ENCODE data around the gene PPL. TPM values are rescaled to one million over a fixed set of nuclear protein-coding genes. Genes with fewer than 3 reads are reported as not detected.

The PPL gene
- total RNA-seq, 1 experiment from 2014 or later, result 28.5 TPM

DNA sequence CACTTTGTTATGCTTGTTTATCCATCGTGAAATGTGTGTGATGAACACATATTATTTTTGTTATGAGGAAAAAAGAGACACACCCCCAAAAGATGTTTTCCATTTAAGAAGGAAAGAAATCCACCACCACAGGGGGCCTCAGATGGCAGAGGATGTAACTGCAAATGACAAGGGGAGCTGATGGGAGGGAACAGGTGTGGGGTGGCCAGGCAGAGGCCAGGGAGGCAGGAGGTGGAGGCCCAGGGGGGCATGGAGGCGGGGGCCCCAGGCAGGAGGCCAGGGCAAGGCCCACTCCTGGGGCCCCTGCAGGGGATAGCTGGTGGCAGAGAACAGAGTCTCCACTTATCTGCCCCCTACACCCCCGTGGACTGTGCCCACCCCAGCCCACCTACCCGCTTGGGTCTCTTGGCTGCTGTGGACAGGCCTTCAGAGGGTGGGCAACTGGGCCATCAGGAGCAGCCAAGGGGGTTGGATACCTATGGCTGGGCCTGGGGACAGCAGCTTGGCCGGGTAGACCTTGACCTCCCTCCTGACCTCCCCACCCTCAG, 28.0 kb downstream of the PPL start (continued):
- TF ChIP-seq, protein P1, sequence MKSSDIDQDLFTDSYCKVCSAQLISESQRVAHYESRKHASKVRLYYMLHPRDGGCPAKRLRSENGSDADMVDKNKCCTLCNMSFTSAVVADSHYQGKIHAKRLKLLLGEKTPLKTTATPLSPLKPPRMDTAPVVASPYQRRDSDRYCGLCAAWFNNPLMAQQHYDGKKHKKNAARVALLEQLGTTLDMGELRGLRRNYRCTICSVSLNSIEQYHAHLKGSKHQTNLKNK (CRISPR knock-in tag; IDR thresholded peaks at IDR 0.05), result no peak
- TF ChIP-seq, protein P2, sequence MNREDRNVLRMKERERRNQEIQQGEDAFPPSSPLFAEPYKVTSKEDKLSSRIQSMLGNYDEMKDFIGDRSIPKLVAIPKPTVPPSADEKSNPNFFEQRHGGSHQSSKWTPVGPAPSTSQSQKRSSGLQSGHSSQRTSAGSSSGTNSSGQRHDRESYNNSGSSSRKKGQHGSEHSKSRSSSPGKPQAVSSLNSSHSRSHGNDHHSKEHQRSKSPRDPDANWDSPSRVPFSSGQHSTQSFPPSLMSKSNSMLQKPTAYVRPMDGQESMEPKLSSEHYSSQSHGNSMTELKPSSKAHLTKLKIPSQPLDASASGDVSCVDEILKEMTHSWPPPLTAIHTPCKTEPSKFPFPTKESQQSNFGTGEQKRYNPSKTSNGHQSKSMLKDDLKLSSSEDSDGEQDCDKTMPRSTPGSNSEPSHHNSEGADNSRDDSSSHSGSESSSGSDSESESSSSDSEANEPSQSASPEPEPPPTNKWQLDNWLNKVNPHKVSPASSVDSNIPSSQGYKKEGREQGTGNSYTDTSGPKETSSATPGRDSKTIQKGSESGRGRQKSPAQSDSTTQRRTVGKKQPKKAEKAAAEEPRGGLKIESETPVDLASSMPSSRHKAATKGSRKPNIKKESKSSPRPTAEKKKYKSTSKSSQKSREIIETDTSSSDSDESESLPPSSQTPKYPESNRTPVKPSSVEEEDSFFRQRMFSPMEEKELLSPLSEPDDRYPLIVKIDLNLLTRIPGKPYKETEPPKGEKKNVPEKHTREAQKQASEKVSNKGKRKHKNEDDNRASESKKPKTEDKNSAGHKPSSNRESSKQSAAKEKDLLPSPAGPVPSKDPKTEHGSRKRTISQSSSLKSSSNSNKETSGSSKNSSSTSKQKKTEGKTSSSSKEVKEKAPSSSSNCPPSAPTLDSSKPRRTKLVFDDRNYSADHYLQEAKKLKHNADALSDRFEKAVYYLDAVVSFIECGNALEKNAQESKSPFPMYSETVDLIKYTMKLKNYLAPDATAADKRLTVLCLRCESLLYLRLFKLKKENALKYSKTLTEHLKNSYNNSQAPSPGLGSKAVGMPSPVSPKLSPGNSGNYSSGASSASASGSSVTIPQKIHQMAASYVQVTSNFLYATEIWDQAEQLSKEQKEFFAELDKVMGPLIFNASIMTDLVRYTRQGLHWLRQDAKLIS (CRISPR knock-in tag; IDR thresholded peaks at IDR 0.05; ENCODE audit: borderline replicate concordance), result no peak
- TF ChIP-seq, protein P3, sequence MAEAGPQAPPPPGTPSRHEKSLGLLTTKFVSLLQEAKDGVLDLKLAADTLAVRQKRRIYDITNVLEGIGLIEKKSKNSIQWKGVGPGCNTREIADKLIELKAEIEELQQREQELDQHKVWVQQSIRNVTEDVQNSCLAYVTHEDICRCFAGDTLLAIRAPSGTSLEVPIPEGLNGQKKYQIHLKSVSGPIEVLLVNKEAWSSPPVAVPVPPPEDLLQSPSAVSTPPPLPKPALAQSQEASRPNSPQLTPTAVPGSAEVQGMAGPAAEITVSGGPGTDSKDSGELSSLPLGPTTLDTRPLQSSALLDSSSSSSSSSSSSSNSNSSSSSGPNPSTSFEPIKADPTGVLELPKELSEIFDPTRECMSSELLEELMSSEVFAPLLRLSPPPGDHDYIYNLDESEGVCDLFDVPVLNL (CRISPR knock-in tag; IDR thresholded peaks at IDR 0.05; ENCODE audit: borderline replicate concordance, low read depth), result no peak
- TF ChIP-seq ZNF671 (CRISPR knock-in tag; IDR thresholded peaks at IDR 0.05), result no peak
- TF ChIP-seq TCF7 (CRISPR knock-in tag; IDR thresholded peaks at IDR 0.05; ENCODE audit: low read depth), result no peak
- no peak for TF ChIP-seq NFATC4 (CRISPR knock-in tag; IDR thresholded peaks at IDR 0.05)

DNA sequence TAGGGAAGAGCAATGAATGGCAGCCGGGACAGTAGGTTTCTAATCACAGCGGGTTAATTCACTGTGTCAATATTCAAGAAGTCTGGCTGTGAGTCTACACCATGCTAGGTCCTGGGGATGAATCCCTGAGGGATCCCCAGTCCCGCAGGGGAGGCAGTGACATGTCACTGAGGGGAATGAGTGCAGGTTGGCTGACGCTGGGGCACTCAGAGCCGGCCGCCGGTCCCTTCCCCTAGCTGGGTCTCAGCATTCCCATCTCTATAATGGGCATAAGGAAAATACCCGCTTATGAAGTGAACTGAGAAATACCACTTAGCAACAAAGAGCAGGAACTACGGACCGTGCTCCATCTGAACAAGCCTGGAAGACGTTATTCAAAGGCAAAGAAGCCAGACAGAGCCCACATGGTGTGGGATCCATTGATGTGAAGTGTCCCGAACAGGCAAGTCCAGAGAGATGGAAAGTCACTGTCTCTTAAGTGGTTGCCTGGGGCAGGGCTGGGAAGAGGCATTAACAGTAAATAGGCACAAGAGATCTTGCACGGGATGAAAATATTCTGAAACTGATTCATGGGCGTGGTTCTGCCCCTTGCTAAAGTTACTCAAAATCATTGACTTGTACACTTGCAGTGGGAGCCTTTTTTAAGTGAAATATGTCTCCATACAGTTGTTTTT, 31.9 kb downstream of the PPL start:
- no peak for TF ChIP-seq NFE2L1 (CRISPR knock-in tag; IDR thresholded peaks at IDR 0.05)
- POLR2A ChIA-PET, result no interaction called here
- Mint-ChIP-seq H3K4me3 (no peak overlapping the region), H3K27me3 (ENCODE audit: low read depth) (no peaks in the 10 kb centered on the region), H3K9me3 (no peaks in the 10 kb centered on the region), H3K27ac (no peak overlapping the region), H3K4me1 (no peaks in the 10 kb centered on the region), H3K36me3 (no peaks in the 10 kb centered on the region)
- DNase-seq (ENCODE audit: low spot score) (no peak), ATAC-seq (no peak)
- CTCF ChIA-PET, result no interaction called here

DNA sequence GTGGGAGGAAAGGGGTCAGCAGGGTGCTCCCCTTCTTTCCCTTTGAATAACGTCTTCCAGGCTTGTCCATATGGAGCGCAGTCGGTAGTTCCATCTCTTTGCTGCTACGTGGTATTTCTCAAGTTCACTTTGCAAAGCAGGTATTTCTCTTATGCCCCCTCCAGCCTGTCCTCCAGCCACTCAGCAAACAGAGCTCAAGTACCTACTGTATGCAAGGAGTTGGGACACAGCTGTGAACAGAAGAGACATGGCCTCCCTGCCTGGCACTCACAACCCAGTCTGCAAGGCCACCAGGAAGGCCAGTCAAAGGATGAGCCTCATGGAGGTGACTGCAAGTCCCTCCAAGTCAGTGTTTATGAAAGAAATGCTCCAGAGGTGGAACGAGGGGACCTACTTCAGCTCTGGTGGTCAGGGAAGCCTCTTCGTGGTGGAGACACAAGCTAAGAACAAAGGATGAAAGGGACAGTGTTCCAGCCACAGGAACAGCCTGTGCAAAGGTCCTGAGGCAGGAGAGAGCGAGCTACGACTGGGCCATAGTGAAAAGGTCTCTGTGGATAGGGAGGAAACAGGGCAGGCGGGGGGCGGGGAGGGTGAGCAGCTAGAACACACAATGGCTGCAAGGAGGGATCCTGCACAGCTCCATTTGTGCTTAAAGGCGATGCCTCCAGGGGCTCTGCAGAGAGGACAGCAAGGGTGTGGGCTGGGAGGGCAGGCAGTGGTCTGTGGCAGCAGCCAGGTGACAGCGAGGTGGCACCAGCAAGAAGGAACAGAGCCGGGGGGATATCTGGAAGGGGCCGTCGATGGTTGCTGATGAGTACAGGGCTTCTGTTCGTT, 32.6 kb downstream of the PPL start:
- ChIA-PET CTCF (interaction anchor here (0.5 kb wide), 1 partner anchor 98 kb away, joined by 3 read pairs; no protein-coding TSS in a partner anchor), POLR2A (no interaction called here)
- peaks cover 6% of the 10 kb centered on the region for H3K36me3 Mint-ChIP-seq
- H3K9me3 Mint-ChIP-seq, result no peaks in the 10 kb centered on the region
- no peaks in the 10 kb centered on the region for H3K27me3 Mint-ChIP-seq (ENCODE audit: low read depth)
- ATAC-seq, result no peak
- no peak overlapping the region for H3K27ac Mint-ChIP-seq
- no peaks in the 10 kb centered on the region for H3K4me1 Mint-ChIP-seq
- H3K4me3 Mint-ChIP-seq, result no peak overlapping the region
- no peak for DNase-seq (ENCODE audit: low spot score)
- TF ChIP-seq, protein P4, sequence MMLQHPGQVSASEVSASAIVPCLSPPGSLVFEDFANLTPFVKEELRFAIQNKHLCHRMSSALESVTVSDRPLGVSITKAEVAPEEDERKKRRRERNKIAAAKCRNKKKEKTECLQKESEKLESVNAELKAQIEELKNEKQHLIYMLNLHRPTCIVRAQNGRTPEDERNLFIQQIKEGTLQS (CRISPR knock-in tag; conservative IDR thresholded peaks at IDR 0.05), result no peak
- TF ChIP-seq, protein P5, sequence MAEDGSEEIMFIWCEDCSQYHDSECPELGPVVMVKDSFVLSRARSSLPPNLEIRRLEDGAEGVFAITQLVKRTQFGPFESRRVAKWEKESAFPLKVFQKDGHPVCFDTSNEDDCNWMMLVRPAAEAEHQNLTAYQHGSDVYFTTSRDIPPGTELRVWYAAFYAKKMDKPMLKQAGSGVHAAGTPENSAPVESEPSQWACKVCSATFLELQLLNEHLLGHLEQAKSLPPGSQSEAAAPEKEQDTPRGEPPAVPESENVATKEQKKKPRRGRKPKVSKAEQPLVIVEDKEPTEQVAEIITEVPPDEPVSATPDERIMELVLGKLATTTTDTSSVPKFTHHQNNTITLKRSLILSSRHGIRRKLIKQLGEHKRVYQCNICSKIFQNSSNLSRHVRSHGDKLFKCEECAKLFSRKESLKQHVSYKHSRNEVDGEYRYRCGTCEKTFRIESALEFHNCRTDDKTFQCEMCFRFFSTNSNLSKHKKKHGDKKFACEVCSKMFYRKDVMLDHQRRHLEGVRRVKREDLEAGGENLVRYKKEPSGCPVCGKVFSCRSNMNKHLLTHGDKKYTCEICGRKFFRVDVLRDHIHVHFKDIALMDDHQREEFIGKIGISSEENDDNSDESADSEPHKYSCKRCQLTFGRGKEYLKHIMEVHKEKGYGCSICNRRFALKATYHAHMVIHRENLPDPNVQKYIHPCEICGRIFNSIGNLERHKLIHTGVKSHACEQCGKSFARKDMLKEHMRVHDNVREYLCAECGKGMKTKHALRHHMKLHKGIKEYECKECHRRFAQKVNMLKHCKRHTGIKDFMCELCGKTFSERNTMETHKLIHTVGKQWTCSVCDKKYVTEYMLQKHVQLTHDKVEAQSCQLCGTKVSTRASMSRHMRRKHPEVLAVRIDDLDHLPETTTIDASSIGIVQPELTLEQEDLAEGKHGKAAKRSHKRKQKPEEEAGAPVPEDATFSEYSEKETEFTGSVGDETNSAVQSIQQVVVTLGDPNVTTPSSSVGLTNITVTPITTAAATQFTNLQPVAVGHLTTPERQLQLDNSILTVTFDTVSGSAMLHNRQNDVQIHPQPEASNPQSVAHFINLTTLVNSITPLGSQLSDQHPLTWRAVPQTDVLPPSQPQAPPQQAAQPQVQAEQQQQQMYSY (CRISPR knock-in tag; IDR thresholded peaks at IDR 0.05), result no peak
- TF ChIP-seq ZNF671 (CRISPR knock-in tag; IDR thresholded peaks at IDR 0.05) (no peak), ZNF219 (CRISPR knock-in tag; IDR thresholded peaks at IDR 0.05; ENCODE audit: borderline replicate concordance) (no peak)
- TF ChIP-seq, protein P6, sequence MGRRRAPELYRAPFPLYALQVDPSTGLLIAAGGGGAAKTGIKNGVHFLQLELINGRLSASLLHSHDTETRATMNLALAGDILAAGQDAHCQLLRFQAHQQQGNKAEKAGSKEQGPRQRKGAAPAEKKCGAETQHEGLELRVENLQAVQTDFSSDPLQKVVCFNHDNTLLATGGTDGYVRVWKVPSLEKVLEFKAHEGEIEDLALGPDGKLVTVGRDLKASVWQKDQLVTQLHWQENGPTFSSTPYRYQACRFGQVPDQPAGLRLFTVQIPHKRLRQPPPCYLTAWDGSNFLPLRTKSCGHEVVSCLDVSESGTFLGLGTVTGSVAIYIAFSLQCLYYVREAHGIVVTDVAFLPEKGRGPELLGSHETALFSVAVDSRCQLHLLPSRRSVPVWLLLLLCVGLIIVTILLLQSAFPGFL (CRISPR knock-in tag; IDR thresholded peaks at IDR 0.05; ENCODE audit: borderline replicate concordance), result no peak
- TF ChIP-seq, protein P7, sequence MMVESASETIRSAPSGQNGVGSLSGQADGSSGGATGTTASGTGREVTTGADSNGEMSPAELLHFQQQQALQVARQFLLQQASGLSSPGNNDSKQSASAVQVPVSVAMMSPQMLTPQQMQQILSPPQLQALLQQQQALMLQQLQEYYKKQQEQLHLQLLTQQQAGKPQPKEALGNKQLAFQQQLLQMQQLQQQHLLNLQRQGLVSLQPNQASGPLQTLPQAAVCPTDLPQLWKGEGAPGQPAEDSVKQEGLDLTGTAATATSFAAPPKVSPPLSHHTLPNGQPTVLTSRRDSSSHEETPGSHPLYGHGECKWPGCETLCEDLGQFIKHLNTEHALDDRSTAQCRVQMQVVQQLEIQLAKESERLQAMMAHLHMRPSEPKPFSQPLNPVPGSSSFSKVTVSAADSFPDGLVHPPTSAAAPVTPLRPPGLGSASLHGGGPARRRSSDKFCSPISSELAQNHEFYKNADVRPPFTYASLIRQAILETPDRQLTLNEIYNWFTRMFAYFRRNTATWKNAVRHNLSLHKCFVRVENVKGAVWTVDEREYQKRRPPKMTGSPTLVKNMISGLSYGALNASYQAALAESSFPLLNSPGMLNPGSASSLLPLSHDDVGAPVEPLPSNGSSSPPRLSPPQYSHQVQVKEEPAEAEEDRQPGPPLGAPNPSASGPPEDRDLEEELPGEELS (CRISPR knock-in tag; IDR thresholded peaks at IDR 0.05), result no peak
- TF ChIP-seq, protein P8, sequence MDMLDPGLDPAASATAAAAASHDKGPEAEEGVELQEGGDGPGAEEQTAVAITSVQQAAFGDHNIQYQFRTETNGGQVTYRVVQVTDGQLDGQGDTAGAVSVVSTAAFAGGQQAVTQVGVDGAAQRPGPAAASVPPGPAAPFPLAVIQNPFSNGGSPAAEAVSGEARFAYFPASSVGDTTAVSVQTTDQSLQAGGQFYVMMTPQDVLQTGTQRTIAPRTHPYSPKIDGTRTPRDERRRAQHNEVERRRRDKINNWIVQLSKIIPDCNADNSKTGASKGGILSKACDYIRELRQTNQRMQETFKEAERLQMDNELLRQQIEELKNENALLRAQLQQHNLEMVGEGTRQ (CRISPR knock-in tag; IDR thresholded peaks at IDR 0.05), result no peak
